Islet of Langerhans (tissue), 1 donor: ENCODE measurements around the gene SLC44A1.

Experiments
- FAIRE-seq: peaks from one replicate; lab custom pipeline; 2011; peaks lifted over from hg19 to GRCh38; lab: Jason Lieb, UNC

The SLC44A1 gene

DNA sequence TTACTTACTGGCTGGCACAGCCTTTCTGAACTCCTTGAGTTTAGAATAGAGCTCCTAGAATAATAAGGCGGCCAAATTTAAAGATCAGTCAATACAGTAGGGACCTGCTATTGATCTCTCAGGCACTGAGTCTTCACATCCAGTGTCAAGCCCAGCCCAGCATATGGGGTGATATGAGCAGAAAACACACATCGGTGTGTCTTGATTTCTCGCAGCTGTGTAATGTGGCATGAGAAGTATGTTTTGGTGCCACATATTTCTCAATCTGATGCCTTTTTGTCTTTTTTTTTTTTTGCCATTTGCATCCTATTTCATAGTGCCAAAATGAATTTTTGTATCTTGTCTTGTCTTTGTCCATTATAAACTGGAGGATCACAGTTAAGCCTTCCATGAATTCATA lies 152.0 kb downstream of the SLC44A1 start:
- FAIRE-seq: no peak

DNA sequence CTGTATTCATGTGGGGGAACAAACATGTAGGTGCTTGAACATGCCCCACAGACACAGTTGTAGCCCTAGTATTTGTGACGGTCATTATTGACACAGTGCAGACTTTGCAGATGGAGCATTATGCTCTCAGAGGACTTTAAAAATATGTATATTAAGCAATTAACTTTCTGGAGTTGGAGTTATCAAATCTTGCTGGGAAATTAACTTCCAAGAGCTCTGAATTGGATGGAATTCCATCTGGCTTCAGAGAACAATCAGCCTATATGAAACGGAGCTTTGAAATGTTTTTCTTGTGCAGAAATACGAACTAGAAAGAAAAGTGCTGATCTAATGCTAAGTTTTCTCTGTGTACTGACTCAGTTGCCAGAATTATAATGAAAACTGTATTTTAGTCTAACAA lies 152.4 kb downstream of the SLC44A1 start:
- no peak for FAIRE-seq

DNA sequence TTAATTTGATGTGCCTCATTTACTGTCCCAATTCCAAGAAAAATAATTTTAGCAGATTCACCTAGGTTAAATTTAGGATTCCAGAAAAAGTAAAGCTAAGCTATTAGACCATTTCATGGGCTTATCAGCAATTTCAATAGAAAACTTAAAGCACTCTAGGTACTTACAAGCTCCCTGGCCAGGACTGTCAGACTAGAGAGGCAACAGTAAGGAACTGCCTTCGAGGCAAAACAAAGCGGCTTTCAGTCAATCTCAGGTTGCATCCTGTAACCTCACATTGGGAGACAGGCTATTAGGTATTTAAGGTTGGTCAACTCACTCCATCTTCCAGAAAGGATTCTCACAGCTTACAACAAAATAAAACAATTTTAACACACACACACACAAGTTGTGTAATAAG lies 154.7 kb downstream of the SLC44A1 start:
- no peak for FAIRE-seq

DNA sequence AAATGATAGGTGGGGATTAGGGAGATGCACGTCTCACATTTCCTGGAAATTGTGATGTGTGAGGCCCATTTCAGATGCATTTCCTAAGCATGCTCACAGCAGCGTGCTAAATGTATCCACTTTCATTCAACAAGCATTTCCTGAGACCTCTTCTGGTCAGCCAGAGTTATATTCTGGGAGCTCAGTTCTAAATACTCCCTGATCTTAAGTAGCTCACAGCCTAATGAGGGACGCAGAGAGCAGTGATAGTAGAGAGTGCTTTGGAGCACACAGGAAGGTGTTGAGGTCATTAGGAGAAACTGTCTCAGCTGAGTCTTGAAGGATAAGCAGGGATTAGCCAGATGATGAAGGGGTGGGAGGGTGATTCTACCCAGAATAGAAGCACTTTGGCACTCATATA lies 157.2 kb downstream of the SLC44A1 start:
- FAIRE-seq: no peak

DNA sequence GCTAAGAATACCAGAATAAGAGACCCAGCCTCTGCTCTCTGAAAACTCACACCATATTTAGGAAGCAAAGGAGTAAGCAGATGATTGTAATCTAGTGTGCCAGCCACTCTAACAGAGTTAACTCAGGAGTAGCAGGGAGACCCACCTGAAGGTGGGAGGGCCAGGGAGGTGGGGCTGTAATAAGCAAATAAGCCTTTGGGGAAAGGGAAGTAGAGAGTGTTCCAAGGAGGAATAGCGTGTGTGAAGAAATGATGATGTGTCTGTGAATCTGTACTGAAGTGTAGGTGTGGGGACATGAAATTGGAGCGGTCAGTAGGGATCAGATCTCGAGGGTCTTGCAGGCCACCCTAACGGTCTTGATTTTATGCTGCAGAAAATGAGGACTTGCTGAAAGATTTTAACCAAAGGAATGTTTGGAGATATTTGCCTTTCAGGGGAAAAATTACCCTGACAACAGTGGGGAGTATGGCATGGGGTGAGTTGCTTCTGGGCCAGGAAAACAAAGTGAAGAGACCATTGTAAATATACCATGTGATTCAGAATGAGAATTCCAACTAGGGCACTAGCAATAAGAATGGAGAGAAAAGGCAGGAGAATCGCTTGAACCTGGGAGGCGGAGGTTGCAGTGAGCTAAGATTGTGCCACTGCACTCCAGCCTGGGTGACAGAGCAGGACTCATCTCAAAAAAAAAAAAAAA lies 159.2 kb downstream of the SLC44A1 start:
- no peak for FAIRE-seq

DNA sequence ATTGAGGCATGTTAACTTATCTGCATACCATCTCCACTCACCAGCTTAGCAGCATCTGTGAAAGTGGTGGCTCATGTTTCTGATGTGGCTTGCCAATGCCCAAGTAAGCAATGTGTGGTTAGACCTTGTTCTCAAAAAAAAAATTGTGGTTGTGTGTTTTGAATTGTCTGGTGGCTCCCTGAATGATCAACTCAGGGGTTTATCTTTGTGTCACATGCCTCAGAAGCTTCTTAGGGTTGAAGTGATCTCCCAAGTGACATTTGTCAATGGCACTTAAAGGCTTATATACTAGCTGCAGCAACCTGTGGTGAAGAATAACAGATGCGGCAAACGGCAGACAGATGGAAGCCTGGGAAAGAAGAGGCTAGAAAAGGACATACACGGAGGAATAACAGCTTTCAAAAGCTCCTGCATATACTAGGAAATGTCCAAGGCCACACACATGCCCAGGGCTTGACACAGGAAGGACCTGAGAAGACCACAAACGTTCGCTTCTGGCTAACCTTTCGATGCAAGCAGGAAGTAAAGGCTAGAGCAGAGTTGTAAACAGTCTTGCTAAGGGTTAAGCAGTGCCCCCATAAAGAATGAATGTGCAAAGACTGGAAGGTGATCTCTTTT lies 161.2 kb downstream of the SLC44A1 start:
- no peak for FAIRE-seq

DNA sequence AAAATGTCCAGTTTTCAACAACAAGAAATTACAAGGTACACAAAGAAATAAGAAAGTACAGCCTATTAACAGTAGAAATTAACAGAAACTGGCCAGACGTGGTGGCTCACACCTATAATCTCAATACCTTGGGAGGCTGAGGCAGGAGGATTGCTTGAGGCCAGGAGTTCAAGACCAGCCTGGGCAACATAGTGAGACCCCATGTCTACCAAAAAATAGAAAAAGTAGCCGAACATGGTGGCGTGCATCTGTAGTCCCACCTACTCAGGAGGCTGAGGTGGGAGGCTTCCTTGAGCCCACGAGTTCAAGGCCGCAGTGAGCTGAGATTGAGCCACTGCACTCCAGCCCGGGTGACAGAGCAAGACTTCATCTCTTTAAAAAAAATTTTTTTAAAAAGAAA lies 161.9 kb downstream of the SLC44A1 start:
- no peak for FAIRE-seq

DNA sequence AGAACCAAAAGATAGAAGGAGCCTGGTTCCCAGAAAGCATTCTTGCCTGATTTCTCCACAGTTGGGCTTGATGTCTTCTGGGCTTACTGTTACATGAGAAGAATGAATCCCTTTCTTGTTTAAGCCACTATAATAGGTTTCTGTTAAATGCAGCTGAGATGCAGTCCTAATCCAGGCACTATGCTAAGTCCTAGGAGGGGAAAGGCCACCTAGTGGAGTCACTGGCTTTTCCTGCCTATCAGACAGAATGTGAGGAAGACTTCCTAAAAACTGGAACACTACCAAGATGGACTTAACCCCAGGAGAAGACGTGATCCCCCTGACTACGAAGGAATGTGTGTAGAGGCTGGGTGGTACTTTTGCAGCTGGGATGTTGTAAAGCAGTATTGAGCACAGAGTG lies 169.1 kb downstream of the SLC44A1 start:
- no peak for FAIRE-seq

DNA sequence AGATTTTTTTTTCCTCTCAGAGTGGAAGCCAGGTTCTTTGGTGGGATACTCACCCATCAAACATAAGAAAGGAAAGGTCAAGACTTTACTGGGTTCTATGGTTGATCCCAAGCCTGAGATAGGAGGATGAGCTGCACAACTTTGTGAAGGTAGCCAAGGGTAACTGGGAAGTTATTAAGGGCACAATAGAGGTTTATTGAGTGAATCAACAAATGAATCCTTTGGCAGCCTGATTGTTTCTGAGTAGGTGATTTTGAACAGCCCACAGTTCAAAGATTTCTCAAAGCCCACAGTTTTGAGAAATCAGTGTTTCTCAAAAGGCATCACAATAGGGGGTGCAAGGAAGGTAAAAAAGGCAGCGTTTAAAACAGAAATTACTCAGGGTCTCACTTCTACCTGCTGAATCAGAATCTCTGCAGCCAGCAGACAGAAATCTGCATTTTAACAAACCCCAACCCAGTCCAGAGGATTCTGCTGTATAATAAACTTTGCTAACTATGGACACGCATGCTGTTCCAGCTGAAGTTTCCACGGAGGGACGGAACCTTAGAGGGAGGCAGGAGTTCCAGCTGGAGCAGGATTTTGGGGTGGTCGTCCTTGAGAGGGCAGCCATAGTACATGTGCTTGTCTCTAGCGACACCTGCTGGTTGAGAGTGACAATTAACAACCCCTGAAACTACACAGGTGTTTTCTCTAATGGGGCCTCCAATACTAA lies 170.7 kb downstream of the SLC44A1 start:
- peak; percentile 96 for FAIRE-seq

DNA sequence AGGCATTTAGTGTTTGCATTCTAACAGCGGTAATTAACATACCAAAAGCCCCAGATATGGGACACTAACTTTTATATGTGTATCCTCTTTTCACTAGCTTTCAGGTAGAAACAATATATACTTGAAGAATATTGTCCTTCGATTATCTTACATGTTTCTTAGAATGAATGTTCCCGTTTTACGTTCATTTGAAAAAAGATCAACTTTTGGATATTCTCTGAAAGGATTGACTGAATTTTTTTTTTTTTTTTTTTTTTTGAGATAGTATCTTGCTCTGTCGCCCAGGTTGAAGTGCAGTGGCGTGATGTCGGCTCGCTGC lies 171.2 kb downstream of the SLC44A1 start:
- no peak for FAIRE-seq

DNA sequence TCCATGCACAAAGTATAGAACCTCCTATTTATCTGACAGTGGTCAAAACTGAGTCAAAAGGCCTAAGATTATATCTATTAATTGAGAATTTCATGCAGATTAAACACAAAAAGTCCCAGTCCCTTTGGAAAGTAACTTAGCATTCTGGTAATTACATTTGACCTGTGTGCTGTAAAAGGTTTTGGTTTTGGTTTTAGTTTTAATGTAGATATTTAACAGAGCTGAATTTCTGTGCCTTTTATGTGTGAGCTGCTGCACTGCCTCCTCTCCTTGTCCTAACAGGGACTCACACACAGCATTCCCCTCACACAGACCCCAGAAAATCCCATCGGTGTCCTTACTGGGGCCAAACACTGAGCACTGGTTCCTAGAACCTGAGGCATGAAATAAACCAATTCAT lies 172.4 kb downstream of the SLC44A1 start:
- FAIRE-seq: no peak

DNA sequence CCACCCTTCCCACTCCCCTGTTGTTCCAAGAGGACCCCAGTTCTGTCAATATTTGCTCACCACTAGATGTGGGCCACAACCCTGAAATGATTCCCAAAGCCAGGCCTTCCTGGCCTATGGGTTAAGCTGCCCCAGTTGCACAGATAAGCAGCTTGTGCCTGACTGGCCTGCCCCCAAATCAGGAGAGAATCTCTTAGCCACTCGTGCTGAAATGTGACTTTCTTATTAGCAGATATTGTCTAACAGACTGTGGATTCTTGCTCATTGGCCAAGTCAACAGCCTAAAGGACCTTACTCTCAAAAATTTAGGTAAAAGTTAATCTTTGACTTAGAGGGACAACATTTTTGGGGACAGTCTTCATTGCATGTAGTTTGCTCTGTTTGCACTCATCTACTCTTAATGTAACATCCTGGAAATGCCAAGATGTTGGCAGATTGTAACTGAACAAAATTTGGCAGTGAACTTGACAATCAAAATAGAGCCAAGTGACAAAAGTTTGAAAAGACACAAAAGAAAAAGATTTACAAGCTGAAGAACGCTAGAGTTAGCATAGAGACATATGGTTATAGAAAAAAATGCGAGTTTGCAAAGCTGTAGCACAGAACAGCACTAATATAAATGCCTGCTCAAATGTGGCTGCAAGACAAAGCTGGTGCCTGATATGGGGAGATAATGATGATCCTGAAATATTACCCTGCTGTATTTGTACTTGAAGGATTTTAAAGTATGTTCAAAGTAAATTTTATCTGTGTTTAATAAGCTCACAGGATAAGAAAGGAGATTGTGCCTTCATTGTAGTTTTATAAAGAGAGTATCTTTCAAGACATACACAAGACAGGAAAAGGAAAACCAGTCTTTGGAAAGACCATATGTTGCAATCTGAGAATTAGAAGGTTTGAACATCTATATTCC lies 174.4 kb downstream of the SLC44A1 start:
- no peak for FAIRE-seq

DNA sequence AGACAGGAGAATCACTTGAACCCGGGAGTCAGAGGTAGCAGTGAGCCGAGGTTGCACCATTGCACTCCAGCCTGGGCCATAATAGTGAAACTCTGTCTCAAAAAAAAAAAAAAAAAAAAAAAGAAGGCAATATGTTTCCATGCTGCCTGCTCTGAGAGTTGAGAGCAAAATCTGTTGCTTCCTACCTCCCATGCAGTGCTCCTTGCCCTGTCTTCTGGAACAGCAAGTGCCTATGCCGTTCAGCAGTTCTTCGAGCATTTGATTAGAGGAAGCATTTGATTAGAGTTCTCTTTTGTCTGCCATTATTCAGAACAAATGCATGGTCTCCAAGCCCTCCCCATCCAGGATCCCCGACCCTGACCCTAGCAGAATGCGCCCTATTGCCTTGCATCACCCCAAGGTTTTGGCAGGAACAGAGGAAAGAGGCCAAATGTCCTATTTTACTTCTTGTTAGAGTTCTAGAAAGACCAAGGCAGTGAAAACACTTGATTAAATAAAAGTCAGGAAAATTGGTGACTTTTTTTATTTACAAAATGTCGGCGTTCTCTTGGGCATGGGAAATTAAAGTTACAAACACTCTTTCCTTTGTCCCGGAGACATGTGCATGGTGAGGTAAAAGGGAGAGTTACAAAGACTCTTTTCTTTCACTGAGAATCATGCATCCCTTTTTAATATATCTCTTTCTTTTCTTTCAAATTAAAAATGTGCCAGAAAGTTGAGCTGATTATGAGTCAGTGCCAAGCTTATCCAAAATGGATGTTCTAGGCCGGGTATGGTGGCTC lies 175.6 kb downstream of the SLC44A1 start:
- no peak for FAIRE-seq

DNA sequence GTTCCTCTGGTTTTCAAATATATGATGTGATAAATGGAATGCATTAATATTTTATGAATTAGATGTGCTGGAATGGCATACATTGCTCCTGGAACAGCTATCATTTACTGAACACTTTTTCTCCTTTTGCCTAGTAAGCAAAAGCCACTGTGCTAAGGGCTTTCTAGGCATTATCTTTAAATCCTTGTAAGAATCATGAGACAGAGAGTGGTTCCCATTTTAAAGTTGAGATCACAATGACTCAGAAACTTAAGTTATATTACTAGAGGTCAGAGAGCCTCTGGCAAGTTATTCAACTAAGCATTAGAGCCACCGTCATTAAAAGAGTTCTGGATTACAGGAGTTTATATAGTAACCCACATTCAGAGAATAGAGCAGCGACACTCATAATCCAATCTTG lies 176.7 kb downstream of the SLC44A1 start:
- no peak for FAIRE-seq

DNA sequence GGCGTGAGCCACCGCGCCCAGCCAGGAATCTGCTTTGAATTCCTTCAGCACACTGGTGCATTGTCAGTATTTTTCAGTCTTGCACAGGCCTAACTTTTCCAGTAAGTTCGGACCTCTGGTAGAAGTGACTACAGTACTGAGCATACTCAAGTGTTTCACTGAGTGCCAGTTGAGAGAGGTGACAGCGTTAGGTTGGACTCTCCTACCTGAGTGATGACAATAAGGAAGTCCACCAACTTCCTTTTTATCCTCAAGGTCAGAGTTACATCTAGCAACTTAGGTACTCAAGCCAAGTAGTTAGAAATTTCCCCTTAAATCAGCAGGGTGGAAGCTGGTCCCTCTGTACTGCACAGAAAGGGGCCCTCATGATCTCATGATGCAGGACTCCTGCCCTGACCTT lies 177.4 kb downstream of the SLC44A1 start:
- FAIRE-seq: no peak

DNA sequence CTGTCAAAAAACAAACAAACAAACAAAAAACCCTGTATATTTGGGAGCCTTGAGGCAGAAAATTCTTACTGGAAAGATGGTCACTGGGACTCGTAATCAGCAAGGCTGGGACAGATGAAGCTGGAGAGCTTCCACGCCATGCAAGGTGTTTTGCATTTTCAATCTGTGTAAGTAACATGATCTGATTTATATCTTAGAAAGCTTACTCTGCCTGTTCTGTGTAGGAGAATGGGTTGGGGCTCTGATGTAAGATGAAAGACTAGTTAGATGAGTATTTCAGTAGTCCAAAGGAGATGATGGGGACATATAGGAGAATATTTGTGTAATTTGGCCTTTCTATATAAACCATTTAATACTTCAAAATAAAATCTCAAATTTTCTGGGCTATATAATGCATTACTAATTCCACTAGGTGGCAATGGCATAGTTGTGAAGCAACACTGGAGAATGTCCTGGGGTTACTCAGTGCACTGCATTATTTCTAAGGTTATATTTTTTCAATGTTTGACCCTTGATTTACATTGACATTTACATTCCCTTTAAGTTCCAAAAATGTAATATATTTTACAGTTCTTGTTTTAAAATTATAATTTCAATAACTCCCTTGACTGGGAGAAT lies 181.5 kb downstream of the SLC44A1 start:
- FAIRE-seq: peak; percentile 73

DNA sequence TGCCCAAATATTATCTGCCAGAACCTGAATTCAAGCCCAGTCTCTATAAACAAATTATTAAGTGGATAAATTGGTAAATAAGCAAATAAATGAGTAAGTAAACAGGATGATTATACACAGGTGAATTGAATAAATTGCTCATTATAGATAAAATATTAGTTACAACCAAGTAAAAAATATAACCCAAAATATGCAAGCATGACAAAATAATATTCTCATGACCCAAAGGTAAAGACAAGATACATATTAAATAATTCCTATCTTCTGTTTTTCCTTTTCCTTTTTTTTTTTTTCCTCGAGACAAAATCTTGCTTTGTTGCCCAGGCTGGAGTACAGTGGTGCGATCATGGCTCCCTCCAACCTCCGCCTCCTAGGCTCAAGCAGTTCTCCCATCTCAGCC lies 182.2 kb downstream of the SLC44A1 start:
- no peak for FAIRE-seq

DNA sequence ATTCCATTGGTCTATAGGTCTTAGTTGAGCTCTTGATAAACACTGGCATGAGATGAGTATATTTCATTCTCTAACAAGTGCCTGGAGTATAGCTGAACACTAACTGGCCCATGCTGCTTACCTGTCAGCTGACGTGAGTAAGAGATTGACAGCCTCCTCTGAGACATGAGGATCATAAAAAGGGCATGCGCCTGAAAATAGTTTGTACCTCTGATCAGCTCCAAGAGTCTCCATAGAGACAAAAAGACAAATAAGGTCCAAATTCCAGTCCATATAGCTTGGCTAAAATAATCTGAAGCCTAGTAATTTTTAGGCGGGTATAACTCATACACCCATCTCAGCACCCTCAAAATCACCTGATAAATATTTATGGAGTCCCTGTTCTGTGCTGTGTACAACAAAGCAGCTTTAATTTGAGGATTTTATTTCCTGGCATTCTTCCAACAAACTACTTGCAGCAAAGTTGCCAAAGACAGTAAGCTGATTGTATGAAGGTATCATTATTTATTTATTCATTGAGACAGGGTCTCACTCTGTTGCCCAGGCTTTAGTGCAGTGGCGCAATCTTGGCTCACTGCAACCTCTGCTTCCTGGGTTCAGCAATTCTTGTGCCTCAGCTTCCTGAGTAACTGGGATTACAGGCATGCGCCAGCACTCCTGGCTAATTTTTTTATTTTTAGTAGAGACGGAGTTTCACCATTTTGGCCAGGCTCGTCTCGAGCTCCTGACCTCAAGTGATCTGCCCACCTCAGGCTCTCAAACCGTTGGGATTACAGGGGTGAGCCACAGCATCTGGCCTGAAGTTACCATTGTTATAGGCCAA lies 187.2 kb downstream of the SLC44A1 start:
- no peak for FAIRE-seq

DNA sequence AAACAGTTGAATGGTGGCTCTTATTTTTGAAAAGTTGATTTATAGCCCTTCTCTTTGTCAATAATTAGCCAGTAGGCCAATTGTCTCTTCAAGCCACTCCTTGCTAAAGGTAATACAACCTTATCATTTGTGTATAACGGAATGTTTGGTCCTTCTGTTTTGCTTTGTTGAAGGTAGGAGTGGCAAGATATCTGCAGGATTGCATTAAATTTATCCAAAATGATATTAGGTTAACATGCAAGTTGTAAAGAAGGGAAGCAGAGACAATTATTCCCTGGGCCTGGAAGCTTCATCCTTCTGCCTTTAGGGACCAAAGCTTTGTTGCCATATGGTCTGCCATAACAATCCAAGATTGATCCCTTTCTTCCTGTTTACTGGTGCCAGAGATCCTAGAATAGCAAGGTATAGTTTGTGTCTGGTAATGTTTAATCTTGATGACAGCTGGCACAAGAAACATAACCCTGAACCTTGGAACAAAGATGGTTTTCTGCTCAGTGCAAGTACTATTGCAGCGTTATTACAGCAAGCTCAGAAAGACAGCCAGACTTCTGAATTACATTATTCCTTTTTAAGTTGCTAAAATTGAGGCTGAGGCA lies 187.9 kb downstream of the SLC44A1 start:
- no peak for FAIRE-seq

DNA sequence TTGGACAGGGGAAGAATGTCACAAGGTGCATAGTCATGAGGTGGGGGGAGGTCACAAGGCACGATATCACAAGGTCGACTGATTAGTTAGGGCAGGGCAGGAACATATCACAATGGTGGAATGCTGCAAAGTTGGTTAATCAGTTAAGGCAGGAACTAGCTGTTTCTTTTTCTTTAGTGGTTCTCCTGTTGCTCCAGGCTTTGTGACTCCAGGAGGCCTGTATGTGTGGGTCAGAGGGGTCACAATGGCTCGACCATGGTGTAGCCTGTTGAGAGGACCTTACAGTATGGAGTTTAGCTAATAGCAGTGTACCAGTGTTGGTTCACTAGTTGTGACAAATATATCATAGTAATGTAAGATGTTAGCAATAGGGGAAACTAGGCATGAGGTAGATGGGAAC lies 191.0 kb downstream of the SLC44A1 start:
- FAIRE-seq: no peak
